Progenitor cell of endocrine pancreas (in vitro differentiated cells): ENCODE results near the gene TOM1L2. TPM values are rescaled to one million over a fixed set of nuclear protein-coding genes. Genes with fewer than 3 reads are reported as not detected.

Experiments
- DNase-seq: peaks from one replicate; pipeline ENCODE4 v3.0.0; 2021; ENCODE audit warnings: low spot score; ENCODE audit not compliant: unreplicated experiment
- H3K27ac Mint-ChIP-seq: 2 replicates; pipeline ENCODE4 v1.8.0; 2021; ENCODE audit warnings: mild to moderate bottlenecking, moderate library complexity, mixed read lengths
- H3K27me3 Mint-ChIP-seq: 2 replicates; pipeline ENCODE4 v1.8.0; 2021; ENCODE audit warnings: mixed read lengths
- H3K36me3 Mint-ChIP-seq: 2 replicates; pipeline ENCODE4 v1.8.0; 2022; ENCODE audit warnings: mixed read lengths; ENCODE audit not compliant: insufficient read depth
- H3K4me1 Mint-ChIP-seq: 2 replicates; pipeline ENCODE4 v1.8.0; 2021; ENCODE audit warnings: low read depth, mixed read lengths
- H3K4me3 Mint-ChIP-seq: 2 replicates; pipeline ENCODE4 v1.8.0; 2021; ENCODE audit warnings: low read depth, mild to moderate bottlenecking, moderate library complexity, mixed read lengths
- H3K9me3 Mint-ChIP-seq: 2 replicates; pipeline ENCODE4 v1.8.0; 2021; ENCODE audit warnings: low read depth, mixed read lengths
- total RNA-seq: library from RNA; stranded (reverse); gene quantifications from 2 replicates; pipeline ENCODE4 v1.2.1, GENCODE V29; 2021
- TF ChIP-seq, protein P1 (sequence below): fragments of 200-600 bp; sonication (generic); IDR thresholded peaks from one replicate; pipeline ENCODE4 v1.5.0; 2021; ENCODE audit warnings: antibody characterized with exemption, mild to moderate bottlenecking; ENCODE audit not compliant: unreplicated experiment

TOM1L2 gene
- total RNA-seq, 1 donor from 2014 or later, result 29.4 TPM

DNA sequence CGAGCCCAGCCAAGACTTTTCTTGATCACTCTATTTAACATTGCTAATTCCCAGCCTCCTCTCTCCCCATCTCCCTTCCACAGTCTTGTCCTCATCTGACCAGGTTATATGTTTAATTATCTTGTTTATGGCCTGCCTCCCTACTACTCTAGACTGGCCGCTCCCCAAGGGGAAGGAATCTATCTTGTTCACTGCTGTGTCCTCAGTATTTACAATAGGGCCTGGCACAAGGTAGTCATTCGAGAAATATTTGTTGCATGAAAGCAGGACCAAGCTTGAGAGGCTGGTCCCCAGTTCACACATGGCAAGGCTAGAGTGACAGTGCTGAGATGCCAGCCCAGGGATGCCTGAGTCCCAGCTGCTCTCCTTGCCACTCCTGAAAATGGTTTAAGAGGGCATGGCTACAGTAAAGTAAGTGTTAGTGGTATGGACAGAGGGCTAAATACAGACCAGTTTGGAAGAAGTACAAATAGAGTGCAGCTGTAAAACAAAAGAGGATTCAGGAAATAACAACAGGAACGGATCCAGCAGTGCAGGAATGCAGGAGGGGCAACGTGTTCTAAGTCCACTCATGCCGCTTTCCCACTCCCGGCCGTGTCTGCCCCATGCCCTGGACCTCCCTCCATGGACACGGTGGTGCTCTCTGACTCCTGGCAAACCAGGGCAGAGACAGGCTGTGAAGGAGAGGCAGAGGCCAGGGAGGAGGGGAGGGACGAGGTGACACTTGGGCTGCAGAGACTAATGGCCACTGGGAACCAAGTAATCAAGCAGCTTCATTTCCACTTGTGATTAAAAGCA lies 65.6 kb downstream of the TOM1L2 start:
- Mint-ChIP-seq H3K4me1 (peaks cover 3% of the 10 kb centered on the region), H3K36me3 (peaks cover 4% of the 10 kb centered on the region), H3K27me3 (no peaks in the 10 kb centered on the region), H3K4me3 (no peak overlapping the region), H3K9me3 (no peaks in the 10 kb centered on the region), H3K27ac (no peak overlapping the region)
- TF ChIP-seq, protein P1, sequence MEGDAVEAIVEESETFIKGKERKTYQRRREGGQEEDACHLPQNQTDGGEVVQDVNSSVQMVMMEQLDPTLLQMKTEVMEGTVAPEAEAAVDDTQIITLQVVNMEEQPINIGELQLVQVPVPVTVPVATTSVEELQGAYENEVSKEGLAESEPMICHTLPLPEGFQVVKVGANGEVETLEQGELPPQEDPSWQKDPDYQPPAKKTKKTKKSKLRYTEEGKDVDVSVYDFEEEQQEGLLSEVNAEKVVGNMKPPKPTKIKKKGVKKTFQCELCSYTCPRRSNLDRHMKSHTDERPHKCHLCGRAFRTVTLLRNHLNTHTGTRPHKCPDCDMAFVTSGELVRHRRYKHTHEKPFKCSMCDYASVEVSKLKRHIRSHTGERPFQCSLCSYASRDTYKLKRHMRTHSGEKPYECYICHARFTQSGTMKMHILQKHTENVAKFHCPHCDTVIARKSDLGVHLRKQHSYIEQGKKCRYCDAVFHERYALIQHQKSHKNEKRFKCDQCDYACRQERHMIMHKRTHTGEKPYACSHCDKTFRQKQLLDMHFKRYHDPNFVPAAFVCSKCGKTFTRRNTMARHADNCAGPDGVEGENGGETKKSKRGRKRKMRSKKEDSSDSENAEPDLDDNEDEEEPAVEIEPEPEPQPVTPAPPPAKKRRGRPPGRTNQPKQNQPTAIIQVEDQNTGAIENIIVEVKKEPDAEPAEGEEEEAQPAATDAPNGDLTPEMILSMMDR, result no peak
- DNase-seq, result no peak

DNA sequence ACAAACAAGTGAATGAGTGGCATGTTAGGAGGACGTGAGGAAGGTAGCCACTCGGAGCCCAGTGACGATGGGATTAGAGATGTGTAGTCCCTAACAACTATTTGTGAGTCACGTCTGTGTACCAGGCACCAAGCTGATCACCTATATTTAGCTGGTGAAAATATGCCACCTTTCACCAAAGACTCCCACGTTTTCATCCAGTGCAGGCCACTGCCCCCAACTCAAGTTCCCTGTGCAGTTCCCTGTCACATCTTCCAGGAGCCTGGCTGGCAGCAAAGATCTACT lies 67.2 kb downstream of the TOM1L2 start:
- Mint-ChIP-seq H3K27ac (no peak overlapping the region), H3K36me3 (peaks cover 3% of the 10 kb centered on the region), H3K9me3 (no peaks in the 10 kb centered on the region), H3K4me3 (no peak overlapping the region), H3K4me1 (no peaks in the 10 kb centered on the region), H3K27me3 (no peaks in the 10 kb centered on the region)
- TF ChIP-seq, protein P1, result no peak
- DNase-seq, result no peak

DNA sequence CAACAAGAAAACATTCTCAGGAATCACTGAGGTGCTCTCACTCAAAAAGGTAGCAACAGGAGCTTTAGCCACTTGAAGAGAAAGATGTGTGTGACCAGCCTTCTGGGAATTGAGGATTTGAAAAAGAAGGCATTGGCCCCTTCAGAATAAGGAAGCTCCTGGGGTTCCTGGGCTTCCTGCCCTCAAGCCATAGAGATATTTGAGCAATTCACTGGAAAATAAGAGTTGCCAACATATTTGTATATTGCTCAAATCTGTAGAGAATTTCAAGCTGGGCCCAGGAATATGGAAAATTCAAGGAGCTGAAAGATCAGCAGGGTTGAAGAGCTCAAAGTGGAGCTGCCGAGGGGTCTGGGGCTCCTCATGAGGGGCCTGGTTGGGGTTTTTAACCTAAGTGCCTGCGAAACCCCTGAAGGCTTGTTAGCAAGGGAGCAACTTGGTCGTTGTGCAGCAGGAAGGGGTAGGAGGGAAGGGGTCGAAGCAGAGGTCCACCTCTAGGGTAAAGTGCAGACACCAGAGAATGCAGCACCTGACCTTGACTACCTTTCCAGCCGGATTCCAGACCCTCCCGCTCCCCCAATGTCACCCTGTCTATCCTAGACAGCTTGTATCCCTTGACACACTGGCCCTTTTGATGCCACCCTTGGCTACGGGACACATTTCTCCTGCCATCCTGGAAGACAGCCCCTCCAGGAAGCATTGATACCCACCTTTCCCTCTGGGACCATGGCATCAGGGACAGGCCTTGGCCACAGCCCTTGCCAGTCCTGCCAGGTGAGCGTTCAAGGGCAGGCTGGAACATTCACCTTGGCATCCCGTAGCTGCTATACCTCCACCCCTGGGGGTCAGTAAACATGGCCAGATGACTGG lies 67.8 kb downstream of the TOM1L2 start:
- H3K4me1 Mint-ChIP-seq, result no peaks in the 10 kb centered on the region
- no peaks in the 10 kb centered on the region for H3K9me3 Mint-ChIP-seq
- TF ChIP-seq, protein P1, result no peak
- peaks cover 3% of the 10 kb centered on the region for H3K36me3 Mint-ChIP-seq
- H3K27ac Mint-ChIP-seq, result no peak overlapping the region
- no peaks in the 10 kb centered on the region for H3K27me3 Mint-ChIP-seq
- H3K4me3 Mint-ChIP-seq, result no peak overlapping the region
- DNase-seq, result no peak

DNA sequence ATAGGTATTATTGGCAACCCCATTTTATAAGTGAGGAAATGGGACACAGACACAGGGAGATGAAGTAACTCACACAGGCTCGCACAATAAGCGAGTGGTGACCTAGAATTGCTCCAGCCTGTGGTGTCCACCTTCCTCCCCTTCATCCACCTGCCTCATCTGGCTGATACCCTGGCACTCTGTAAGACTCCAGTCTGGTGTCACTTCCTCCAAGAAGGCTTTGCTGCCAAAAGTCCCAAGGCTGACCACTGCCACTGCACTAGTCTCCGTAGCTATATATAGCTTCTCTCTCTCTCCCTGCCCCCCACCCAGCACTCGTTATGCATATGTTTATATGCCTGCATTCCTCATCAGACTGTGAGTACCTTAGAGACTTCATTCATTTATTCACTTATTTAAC lies 69.3 kb downstream of the TOM1L2 start:
- H3K36me3 Mint-ChIP-seq, result peaks cover 4% of the 10 kb centered on the region
- H3K4me1 Mint-ChIP-seq, result no peaks in the 10 kb centered on the region
- no peaks in the 10 kb centered on the region for H3K9me3 Mint-ChIP-seq
- no peaks in the 10 kb centered on the region for H3K27me3 Mint-ChIP-seq
- no peak overlapping the region for H3K4me3 Mint-ChIP-seq
- TF ChIP-seq, protein P1, result no peak
- no peak for DNase-seq
- H3K27ac Mint-ChIP-seq, result no peak overlapping the region

DNA sequence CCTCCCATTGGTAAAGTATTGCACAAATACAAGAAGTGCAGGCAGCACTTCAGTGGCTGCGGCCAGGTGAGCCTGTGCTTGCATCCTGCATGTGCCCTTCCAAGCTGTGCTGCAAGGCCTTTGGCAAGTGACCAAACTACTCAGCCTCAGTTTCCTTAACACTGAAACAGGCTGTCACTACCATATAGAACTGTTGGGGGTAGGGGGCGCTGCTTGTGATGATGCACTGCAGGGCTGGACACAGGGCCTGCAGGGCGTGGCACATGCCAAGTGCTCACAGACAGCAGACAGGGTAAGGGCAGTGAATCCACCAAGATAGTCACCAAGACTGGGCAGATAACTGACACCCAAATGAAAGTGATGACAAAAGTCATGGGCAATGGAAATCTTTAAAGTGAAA lies 69.8 kb downstream of the TOM1L2 start:
- H3K36me3 Mint-ChIP-seq, result peaks cover 5% of the 10 kb centered on the region

More for the DNA sequence above, 69.8 kb downstream of the TOM1L2 start:
- H3K27me3 Mint-ChIP-seq, result no peaks in the 10 kb centered on the region
- no peaks in the 10 kb centered on the region for H3K9me3 Mint-ChIP-seq
- DNase-seq, result no peak
- H3K4me3 Mint-ChIP-seq, result no peak overlapping the region
- no peaks in the 10 kb centered on the region for H3K4me1 Mint-ChIP-seq
- H3K27ac Mint-ChIP-seq, result no peak overlapping the region
- TF ChIP-seq, protein P1, result no peak
